ENCODE data around the gene ARHGAP15. TPM values are rescaled to one million over a fixed set of nuclear protein-coding genes. Genes with fewer than 3 reads are reported as not detected.

Gene ARHGAP15
- total RNA-seq, 1 donor from 2014 or later = 32.2 TPM

- DNase-seq = no peak
Measured at GRCh38 chr2:143455317-143455716, 326.1 kb downstream of the ARHGAP15 start.

DNA sequence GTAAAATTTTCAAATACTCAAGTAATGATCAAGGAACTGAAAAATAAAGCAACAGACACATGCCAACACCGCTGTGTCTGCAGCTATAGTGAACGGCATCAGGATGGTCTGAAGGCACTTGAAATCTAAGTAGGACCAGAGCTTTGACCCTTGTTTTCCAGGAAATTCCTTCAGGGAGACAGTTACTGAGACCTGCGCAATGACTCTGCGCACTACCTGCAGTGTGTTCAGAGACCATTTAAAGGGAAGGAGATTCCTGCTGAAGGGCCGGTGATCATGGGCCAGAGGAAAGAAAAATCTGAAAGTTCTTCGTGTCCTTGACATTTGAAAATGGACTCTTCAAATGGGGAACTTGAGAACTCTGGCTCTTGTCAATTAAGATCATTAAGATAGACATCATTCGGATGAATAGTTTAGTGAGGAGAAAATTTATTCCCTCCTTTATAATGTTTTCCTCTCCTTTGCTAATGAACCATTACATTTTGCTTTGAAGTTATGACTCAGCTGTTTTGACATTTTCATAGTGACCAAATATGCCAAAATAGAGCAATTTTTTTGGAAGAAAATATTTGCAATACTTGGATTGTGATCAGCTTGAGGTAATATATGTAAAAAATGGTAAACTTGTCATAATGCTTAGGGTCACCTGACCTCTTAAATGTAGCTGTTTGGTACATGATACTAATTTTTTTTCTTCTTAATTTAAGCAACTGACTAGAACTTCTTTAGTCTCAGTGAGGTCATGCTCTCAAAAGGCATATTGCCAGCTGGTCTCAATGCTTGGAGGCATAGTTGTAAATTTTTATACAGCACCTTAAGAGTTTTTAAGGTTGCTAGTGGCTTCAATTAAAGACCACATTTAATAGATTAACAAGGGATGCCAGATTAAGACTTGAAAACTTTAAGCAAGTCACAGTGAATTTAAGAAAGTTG lies 329.3 kb downstream of the ARHGAP15 start:
- DNase-seq = no peak

- no peak for DNase-seq
Measured at GRCh38 chr2:143460382-143460781, 331.2 kb downstream of the ARHGAP15 start.

DNA sequence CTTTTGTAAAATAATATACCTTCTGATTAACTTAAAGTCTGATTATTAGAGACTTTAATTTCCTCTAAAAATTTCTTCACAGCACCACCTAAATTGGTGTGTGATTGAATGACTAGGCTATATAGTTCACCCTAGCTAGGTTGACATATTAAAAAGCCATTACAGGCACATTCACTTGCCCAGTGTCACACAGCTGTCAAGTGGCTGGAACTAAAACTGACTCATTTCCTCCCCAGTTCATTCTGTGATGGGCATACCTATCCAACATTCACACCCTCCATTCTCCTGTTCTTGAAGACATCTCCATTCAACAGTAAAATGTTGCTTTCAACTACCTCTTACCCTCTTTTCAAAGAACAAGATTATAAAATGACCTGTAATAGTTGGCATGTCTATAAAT lies 334.5 kb downstream of the ARHGAP15 start:
- DNase-seq = no peak

- DNase-seq = no peak
Measured at GRCh38 chr2:143466391-143466790, 337.2 kb downstream of the ARHGAP15 start.

DNA sequence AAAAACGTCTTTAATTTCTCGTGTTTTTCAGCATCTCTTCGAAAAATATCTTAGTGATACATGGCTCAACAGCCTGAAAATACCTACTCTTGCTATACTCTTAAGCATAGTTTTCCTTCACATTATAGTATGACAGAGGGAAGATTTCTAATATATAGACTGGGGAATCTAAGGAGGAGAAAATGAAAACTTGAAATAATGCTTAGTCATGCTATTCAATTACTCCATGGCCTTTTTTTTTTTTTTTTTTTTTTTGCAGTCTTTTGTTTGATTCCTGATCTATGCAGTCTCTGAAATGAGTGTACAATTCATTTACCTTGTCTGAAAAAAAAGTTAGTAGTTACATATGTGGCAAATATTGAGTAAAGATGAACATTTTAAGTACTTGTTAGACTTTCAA lies 337.8 kb downstream of the ARHGAP15 start:
- no peak for DNase-seq

- no peak for DNase-seq
Measured at GRCh38 chr2:143468341-143468888, 339.2 kb downstream of the ARHGAP15 start.

GRCh38 chr2:143469323-143469722 lies 340.1 kb downstream of the ARHGAP15 start:
- DNase-seq = no peak

DNA sequence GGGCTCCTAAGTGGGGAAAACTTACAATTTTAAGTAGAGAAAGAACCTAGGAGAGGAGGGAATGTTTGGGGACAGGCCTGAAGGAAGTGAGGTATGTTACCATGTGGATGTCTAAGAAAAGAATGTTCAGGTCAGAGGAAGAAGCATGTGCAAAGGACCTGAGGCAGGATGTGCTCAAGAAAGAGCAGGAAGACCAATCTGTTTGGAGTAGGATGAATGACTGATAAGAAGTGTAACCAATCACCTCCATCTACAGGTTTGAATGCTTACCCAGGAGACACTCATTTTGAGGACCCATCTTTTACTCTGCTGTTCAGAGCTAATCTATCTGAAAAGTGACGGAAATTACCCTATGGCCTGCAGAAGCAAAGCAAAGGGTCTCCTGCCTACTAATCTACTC lies 342.3 kb downstream of the ARHGAP15 start:
- DNase-seq = no peak

DNA sequence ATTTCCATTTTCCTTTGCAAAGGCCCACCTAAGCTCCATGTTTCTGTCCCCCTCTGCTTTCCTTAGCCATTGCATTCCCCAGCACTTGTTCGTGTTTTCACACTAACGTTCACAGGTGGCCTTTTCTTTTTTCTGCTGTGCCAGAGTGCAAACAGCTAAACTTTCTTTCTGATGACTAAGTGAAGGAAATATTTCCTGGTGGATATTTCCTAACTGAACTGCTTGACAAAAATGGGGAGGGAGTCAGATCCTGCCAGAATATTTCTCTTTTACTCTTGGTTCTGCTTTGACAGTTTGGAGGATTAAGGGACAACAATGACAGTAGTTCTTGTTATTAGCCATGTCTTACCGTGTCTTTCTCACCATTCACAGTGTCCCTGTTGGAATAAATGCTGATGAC lies 344.0 kb downstream of the ARHGAP15 start:
- DNase-seq = peak; percentile 52

- peak; percentile 77 for DNase-seq
Measured at GRCh38 chr2:143473820-143474219, 344.6 kb downstream of the ARHGAP15 start.

GRCh38 chr2:143474586-143474985 lies 345.4 kb downstream of the ARHGAP15 start:
- DNase-seq = peak; percentile 85

- peak; percentile 92 for DNase-seq
Measured at GRCh38 chr2:143475041-143475776, 346.0 kb downstream of the ARHGAP15 start.

DNA sequence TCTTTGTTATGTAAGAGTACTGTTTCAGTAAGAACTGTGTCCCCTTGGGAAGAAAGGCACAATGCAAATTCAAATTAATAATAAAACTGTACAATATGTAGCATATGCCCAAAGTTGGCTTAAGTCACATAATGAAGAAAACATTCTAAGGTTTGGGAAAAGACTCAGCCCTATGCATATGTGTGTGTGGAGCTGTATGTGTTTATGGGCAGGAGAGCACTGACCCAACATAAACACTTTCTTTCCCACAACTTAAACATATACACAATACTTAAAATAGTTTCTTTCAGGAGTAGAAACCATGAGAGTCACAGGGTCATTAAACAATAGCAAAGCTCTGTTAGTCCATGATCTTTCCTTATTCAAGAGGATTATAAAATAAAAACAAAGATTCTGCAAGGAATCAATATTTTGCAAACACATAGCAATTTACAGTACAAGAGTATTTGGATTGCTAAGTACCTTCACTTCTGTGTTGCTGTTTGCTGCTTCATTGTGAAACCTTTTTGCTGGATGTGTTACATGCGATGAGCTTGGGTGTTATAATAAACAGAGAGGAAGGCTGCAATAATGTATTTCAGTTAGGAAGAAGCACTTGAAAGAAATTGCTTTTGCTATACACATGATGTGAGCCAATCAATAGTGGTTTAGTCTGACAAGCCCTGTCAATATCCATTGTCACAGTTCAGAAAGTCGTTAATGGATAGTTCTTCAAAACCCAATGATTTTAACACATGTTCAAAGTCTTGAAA lies 347.3 kb downstream of the ARHGAP15 start:
- no peak for DNase-seq

DNA sequence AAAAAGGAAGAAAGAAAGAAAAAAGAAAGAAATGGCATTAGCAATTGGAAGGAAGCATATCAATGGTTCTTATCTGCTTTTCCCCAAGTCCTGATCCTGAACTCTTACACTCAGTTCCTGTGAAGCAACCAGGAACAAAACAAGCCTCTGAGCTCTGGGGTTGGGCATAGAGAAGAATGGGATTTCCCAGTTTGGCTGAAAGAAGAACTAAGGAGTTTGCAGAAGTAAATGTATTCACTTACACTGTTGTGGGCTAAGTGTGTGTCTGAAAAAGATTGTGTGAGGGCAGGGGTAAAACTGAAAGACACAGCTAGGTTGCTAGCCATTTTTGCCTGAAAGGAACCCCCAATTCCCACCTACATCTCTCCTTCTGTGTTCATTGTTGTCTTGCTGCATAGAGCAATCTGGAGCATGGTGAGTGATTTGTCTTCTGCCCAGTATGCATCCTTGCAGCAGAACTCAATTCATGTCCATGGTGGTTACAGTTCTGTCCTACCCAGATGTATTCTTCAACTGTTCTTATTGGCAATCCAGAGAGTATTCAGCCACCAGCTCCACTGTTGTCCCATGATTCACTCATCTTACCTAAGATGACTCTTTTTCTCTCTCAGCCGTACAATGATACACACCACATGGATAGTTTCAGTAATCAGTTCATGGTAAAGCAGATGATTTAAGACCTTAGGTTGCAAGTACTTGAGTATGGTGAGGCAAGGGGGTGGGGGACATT lies 348.7 kb downstream of the ARHGAP15 start:
- no peak for DNase-seq

DNA sequence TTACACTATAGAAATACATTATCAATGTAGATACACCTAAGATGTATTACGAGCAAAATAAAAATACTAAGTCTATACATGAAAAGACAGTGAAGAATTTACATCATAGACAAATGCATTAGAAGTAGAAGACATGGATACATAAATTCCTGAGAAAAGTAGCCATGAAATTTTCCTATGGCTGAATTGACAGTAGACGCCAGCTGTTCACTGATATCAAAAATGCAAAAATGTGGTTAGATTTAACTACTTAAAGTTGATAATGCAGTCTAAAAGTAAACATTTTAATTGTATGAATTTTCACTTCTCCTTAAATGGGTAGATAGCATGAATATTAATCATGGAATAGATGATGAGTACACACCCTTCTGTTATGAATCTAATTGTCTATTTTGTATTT lies 350.9 kb downstream of the ARHGAP15 start:
- DNase-seq = peak; percentile 76

GRCh38 chr2:143480601-143481236 lies 351.5 kb downstream of the ARHGAP15 start:
- DNase-seq = peak; percentile 75

DNA sequence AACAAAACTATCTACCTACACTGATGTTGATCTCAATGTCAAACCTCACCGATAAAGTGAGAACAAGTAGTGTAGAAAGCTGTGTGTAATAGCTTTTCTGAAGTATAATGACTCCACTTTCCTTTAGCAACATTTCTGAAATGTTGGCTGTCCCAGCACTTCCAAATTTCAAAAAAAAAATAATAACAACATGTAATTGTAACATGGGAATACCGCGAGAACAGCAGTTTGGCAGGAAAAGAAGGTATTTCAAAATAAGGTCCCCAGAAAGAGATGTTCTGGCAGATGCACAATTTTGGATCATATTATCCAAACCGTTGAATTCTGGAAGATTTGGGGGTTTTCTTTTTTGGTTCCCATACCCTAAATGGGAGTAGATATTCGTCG lies 352.0 kb downstream of the ARHGAP15 start:
- DNase-seq = peak; percentile 86

- no peak for DNase-seq
Measured at GRCh38 chr2:143481733-143482132, 352.5 kb downstream of the ARHGAP15 start.

DNA sequence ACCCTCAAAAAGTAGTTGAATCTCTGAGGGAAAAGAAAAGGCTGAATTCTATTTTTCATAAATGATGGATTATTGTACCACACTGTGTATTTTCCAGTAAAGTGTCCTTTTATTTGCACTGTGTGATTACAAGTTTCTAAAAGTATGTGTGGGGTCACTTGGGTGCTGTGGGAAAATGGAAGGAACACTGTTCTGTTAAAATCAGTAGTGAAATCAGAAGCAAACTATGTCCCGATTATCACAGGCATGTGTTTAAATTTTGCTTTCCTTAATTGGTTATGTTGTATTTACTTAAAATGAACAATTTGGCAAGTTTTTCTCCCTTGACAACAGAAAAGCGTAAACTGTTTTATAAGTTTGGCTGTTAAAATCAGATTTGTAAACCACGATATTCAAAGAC lies 353.1 kb downstream of the ARHGAP15 start:
- DNase-seq = peak; percentile 58

DNA sequence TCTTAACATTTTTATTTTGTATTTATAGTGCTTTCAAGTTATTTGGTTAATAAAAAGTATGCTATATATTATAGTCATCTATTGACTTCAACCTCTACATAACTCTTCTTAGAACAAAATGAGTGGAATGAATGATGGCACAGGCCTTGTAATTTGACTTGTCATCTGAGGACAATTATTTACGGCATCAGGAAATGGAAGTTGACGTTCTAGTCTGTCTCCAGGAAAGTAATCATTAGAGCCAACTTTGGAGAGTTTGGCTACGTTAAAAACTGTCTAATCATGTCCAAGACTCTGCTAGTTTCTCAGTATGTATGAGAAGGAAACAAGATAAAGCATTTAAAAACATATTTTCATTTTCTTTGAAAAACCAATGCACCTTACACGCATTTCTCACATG lies 353.6 kb downstream of the ARHGAP15 start:
- DNase-seq = peak; percentile 73
